ENCODE measurements around the gene RASSF3.

The RASSF3 gene

GRCh38 chr12:64746663-64747062 lies 136.4 kb downstream of the RASSF3 start:
- H3K9me3 ChIP-seq: no peaks in the 10 kb centered on the region
- H3K27me3 ChIP-seq: no peaks in the 10 kb centered on the region
- no peak for DNase-seq
- TF ChIP-seq, protein P1, sequence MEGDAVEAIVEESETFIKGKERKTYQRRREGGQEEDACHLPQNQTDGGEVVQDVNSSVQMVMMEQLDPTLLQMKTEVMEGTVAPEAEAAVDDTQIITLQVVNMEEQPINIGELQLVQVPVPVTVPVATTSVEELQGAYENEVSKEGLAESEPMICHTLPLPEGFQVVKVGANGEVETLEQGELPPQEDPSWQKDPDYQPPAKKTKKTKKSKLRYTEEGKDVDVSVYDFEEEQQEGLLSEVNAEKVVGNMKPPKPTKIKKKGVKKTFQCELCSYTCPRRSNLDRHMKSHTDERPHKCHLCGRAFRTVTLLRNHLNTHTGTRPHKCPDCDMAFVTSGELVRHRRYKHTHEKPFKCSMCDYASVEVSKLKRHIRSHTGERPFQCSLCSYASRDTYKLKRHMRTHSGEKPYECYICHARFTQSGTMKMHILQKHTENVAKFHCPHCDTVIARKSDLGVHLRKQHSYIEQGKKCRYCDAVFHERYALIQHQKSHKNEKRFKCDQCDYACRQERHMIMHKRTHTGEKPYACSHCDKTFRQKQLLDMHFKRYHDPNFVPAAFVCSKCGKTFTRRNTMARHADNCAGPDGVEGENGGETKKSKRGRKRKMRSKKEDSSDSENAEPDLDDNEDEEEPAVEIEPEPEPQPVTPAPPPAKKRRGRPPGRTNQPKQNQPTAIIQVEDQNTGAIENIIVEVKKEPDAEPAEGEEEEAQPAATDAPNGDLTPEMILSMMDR (IDR thresholded peaks at IDR 0.05; ENCODE audit: low read depth, low read length): no peak
- H3K4me1 ChIP-seq: no peaks in the 10 kb centered on the region; the same call in 1 of the 2 replicates
- no peak overlapping the region for H3K4me3 ChIP-seq (ENCODE audit: low read depth, low read length)
- peaks cover 37% of the 10 kb centered on the region for H3K36me3 ChIP-seq

All from BE2C (cell line).